Astrocyte of the spinal cord (primary cell): Measurements from ENCODE around the gene IQGAP2.

ENCODE experiments used
- DNase-seq: peaks from one replicate; pipeline ENCODE4 v3.0.0; 2011; ENCODE audit warnings: low read depth, low spot score
- H3K4me3 ChIP-seq: 2 replicates; pipeline ENCODE4 v1.5.1; 2011; ENCODE audit warnings: low read depth, mild to moderate bottlenecking, low read length, moderate library complexity
- CTCF ChIP-seq: IDR thresholded peaks from 2 replicates; pipeline ENCODE4 v1.5.1; 2012; ENCODE audit warnings: low read depth, mild to moderate bottlenecking, low read length, inconsistent platforms
- in situ Hi-C: cut with HindIII; loops from 2 replicates; pipeline ENCODE4 v1.10.0; 2017; ENCODE audit warnings: low sequenced_read_pairs

Gene IQGAP2

GRCh38 chr5:76483433-76483832, 80.3 kb downstream of the IQGAP2 start:
- TF ChIP-seq CTCF: no peak
- DNase-seq: no peak
- no peak overlapping the region for H3K4me3 ChIP-seq
- in situ Hi-C loops: no loop called here

GRCh38 chr5:76483881-76484280, 80.8 kb downstream of the IQGAP2 start:
- no peak for TF ChIP-seq CTCF
- no peak overlapping the region for H3K4me3 ChIP-seq
- in situ Hi-C loops: no loop called here
- no peak for DNase-seq

- TF ChIP-seq CTCF: no peak
- H3K4me3 ChIP-seq: no peak overlapping the region
- in situ Hi-C loops: no loop called here
- DNase-seq: no peak
Measured at GRCh38 chr5:76485511-76485910, 82.4 kb downstream of the IQGAP2 start.

- H3K4me3 ChIP-seq: no peak overlapping the region
- in situ Hi-C loops: no loop called here
- no peak for DNase-seq
- TF ChIP-seq CTCF: no peak
Measured at GRCh38 chr5:76487386-76487785, 84.3 kb downstream of the IQGAP2 start.

GRCh38 chr5:76487821-76488220, 84.7 kb downstream of the IQGAP2 start:
- in situ Hi-C loops: no loop called here
- H3K4me3 ChIP-seq: no peak overlapping the region
- no peak for DNase-seq
- TF ChIP-seq CTCF: no peak

- TF ChIP-seq CTCF: no peak
- no peak overlapping the region for H3K4me3 ChIP-seq
- DNase-seq: no peak
- in situ Hi-C loops: no loop called here
Measured at GRCh38 chr5:76488969-76489368, 85.9 kb downstream of the IQGAP2 start.

- TF ChIP-seq CTCF: no peak
- H3K4me3 ChIP-seq: no peak overlapping the region
- DNase-seq: no peak
- in situ Hi-C loops: no loop called here
Measured at GRCh38 chr5:76489877-76490688, 87.0 kb downstream of the IQGAP2 start.
